B cell (primary cell): ENCODE measurements around the gene MAML2.

Experiments used
- CTCF ChIP-seq: fragments of 200-600 bp; IDR thresholded peaks from one replicate; pipeline ENCODE4 v1.8.0; 2022; ENCODE audit warnings: antibody characterized with exemption, mild to moderate bottlenecking
- EZH2 ChIP-seq: IDR thresholded peaks from 2 replicates; pipeline ENCODE4 v1.6.1; 2012; ENCODE audit warnings: borderline replicate concordance, low read depth, mild to moderate bottlenecking, moderate library complexity, low read length; ENCODE audit not compliant: insufficient read depth, poor library complexity, severe bottlenecking

GRCh38 chr11:96177146-96177545, 165.8 kb downstream of the MAML2 start:
- no peak for TF ChIP-seq EZH2
- no peak for TF ChIP-seq CTCF
